SJCRH30 (cell line): Measurements from ENCODE around the gene BLVRA. TPM values are rescaled to one million over a fixed set of nuclear protein-coding genes. Genes with fewer than 3 reads are reported as not detected.
"Not testable (repeated sequence)": the region's sequence is repeated elsewhere in the genome, so short reads cannot be mapped to it uniquely, and the experiment has no call there.

ENCODE experiments used
- DNase-seq, 2 experiments: peaks; one replicate each; pipeline ENCODE4 v3.0.0-alpha.2; 2015 to 2020
- H3K27ac ChIP-seq: fragments of 250-450 bp; sonication (Bioruptor Pico); 2 replicates; pipeline ENCODE4 v1.5.1; 2020; ENCODE audit warnings: mild to moderate bottlenecking, moderate library complexity
- H3K27me3 ChIP-seq: fragments of 250-450 bp; sonication (Bioruptor Pico); 2 replicates; pipeline ENCODE4 v1.5.1; 2020; ENCODE audit warnings: mild to moderate bottlenecking, moderate library complexity
- H3K36me3 ChIP-seq: fragments of 250-450 bp; sonication (Bioruptor Pico); 2 replicates; pipeline ENCODE4 v1.5.1; 2020; ENCODE audit warnings: mild to moderate bottlenecking, moderate library complexity
- H3K4me1 ChIP-seq: fragments of 250-450 bp; sonication (Bioruptor Pico); 2 replicates; pipeline ENCODE4 v1.5.1; 2020; ENCODE audit warnings: mild to moderate bottlenecking, moderate library complexity
- H3K4me3 ChIP-seq: fragments of 250-450 bp; sonication (Bioruptor Pico); 2 replicates; pipeline ENCODE4 v1.5.1; 2020; ENCODE audit warnings: mild to moderate bottlenecking, moderate library complexity
- H3K9me3 ChIP-seq: fragments of 250-450 bp; sonication (Bioruptor Pico); replicated peaks from 2 replicates; pipeline ENCODE4 v1.5.1; 2020; ENCODE audit warnings: mild to moderate bottlenecking, moderate library complexity
- total RNA-seq: library from RNA; depleted of rRNA; stranded (reverse); fragments of >200 nt; shearing (Covaris generic); gene quantifications from 2 replicates; pipeline ENCODE4 v1.2.3, GENCODE V29; 2014

Gene BLVRA
- total RNA-seq, 1 experiment from 2014 or later: 42.8 TPM

- no peaks in the 10 kb centered on the region for H3K36me3 ChIP-seq
- no peak overlapping the region for H3K27ac ChIP-seq
- no peaks in the 10 kb centered on the region for H3K27me3 ChIP-seq
- no peak for DNase-seq
- peaks cover 3% of the 10 kb centered on the region; the same call in 1 of the 2 replicates for H3K9me3 ChIP-seq
- no peak overlapping the region for H3K4me3 ChIP-seq
- no peaks in the 10 kb centered on the region for H3K4me1 ChIP-seq
Observed at GRCh38 chr7:43771128-43771527, 12.6 kb downstream of the BLVRA start.

DNA sequence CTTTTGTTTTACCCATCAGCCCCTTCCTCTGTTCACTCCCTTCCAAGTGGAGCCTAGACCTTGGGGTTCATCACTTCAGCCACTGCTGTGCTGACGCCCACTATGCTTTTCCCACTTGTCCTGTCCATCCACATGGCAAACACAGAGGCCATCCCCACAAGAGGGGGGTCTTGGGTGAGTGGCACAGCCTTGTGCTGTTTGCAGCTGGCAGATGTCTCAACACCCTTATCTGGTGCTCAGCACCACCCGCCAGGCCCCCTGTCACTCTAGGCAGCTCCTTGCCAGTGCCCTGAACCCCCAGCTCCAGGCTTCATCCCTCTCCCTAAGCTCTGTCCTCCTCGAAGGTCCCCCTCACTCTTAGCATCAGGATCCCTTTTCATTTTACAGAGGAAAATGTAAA is 13.1 kb downstream of the BLVRA start:
- Histone ChIP-seq H3K9me3 (peaks cover 3% of the 10 kb centered on the region; the same call in 1 of the 2 replicates), H3K4me3 (no peak overlapping the region), H3K27me3 (no peaks in the 10 kb centered on the region), H3K27ac (no peak overlapping the region), H3K4me1 (no peaks in the 10 kb centered on the region), H3K36me3 (no peaks in the 10 kb centered on the region)
- DNase-seq: no peak

GRCh38 chr7:43773268-43773667 is 14.8 kb downstream of the BLVRA start:
- not testable (repeated sequence) for DNase-seq, H3K4me3 ChIP-seq, H3K27me3 ChIP-seq, H3K4me1 ChIP-seq, H3K9me3 ChIP-seq, H3K27ac ChIP-seq, H3K36me3 ChIP-seq

GRCh38 chr7:43775255-43775654 is 16.8 kb downstream of the BLVRA start:
- DNase-seq, H3K4me1 ChIP-seq, H3K27me3 ChIP-seq, H3K4me3 ChIP-seq, H3K9me3 ChIP-seq, H3K36me3 ChIP-seq, H3K27ac ChIP-seq: not testable (repeated sequence)

- H3K36me3 ChIP-seq, H3K27me3 ChIP-seq, H3K27ac ChIP-seq, H3K4me3 ChIP-seq, H3K4me1 ChIP-seq, DNase-seq, H3K9me3 ChIP-seq: not testable (repeated sequence)
Observed at GRCh38 chr7:43778293-43779044, 20.0 kb downstream of the BLVRA start.

DNA sequence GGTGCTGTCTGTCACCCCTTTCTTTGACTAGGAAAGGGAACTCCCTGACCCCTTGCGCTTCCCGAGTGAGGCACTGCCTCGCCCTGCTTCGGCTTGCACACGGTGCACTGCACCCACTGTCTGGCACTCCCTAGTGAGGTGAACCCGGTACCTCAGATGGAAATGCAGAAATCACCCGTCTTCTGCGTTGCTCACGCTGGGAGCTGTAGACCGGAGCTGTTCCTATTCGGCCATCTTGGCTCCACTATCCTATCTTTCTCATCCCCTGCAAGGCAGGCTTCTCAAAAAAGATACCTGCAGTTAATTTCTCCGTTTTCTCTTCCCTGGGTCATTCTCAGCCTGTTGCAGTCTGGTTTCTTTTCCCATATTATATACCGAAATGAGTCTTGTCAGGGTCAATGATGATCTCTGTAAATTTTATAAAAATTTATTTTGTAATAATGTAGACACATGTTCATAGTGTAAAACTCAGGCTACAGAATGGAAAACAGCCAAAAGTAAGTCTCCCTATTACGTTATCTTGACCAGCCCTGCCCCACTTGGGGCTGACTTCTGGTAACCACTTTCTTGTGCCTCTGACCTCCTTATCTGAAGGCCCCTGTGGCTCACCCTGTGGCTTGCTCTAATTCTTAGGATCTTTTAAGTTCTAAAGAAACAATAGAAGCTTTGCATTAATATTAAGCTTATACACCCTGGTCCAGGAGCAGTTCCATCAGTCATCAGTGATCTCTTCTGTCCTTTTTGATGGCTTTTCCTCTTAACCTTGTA is 20.7 kb downstream of the BLVRA start:
- Histone ChIP-seq H3K4me1 (no peaks in the 10 kb centered on the region), H3K27me3 (no peaks in the 10 kb centered on the region), H3K4me3 (no peak overlapping the region), H3K27ac (no peak overlapping the region), H3K9me3 (no peaks in the 10 kb centered on the region; the same call in 1 of the 2 replicates), H3K36me3 (no peaks in the 10 kb centered on the region)
- no peak for DNase-seq

DNA sequence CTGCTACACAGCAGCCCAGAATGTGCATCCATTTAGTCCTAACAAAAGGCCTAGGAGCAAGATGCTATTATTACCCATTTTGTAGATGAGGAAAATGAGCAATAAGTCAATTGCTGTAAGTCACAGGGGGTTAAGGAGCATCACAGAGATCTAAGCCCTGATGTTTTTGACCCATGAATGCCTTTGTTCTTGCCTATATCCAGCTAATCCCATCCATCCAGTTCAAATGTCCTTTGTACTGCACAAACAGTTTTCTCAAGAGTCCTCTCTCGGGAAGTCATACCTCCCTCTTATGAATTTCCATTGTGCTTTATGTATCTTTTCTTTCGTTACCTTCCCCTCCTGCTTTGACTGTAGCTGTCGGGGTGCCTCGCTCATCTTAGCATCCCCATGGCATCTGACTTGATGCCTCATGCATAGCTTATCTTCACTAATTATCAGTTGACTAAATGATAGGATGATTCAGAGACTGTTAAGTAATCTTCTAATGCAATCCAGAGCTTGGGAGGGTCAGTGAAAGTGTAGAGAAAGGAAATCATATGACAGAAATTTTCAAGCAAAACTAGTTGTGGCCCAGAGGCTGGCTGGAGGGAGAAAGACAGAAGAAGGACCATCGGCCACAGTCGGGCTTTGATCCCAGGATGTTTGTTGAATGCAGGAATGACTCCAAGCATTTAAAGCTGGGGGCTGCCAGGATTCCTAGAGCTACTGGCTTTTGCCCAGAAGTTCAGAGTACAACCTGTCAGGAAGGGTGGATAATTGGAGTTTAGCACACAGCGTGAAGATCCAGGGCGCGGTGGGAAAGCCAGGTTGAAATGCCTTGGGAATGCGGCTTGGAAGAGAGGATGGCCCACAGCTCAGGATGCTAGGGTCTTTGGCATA is 23.5 kb downstream of the BLVRA start:
- H3K27ac ChIP-seq: no peak overlapping the region

DNA sequence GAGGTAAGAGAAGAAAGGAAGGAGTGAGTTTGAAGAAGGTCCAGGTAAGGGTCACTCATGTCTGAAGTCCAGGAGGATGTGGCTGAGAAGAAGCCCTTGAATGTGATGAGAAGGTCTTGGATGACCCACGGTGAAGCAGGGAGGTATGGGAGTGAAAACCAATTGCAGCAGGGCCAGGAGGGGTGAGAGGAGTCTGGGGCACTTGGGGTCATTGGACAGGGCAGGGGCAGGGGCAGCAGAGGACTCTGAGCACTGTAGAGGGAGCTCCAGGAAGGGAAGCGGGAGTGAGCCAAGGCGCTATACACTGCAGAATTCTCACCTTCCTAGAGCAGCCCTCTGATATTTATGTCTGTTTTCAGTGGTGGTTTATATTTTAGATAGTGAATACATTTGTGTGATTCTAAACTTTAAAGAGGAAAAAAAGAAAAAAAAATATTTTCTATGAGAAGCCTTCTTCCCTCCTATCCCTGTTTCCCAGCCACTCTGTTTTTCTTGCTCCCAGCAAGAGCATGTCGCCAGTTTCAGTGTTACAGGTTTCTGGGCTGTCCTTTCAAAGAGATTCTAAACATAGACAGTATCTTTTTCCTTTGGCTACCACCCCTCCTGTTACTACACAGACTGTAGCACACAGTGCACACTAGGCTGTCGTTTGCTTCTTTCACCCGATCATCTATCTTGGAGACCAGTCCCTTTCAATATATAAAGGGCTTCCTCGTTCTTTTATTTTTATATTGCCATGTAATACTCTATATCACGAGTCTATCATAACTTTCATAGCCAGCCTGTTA is 24.5 kb downstream of the BLVRA start:
- Histone ChIP-seq H3K27me3 (no peaks in the 10 kb centered on the region), H3K36me3 (no peaks in the 10 kb centered on the region), H3K4me1 (no peaks in the 10 kb centered on the region), H3K27ac (no peak overlapping the region), H3K9me3 (no peaks in the 10 kb centered on the region; the same call in 1 of the 2 replicates), H3K4me3 (no peak overlapping the region)
- DNase-seq: no peak

More for the DNA sequence above, 23.5 kb downstream of the BLVRA start:
- no peaks in the 10 kb centered on the region; the same call in 1 of the 2 replicates for H3K9me3 ChIP-seq
- no peak overlapping the region for H3K4me3 ChIP-seq
- no peaks in the 10 kb centered on the region for H3K36me3 ChIP-seq
- no peaks in the 10 kb centered on the region for H3K4me1 ChIP-seq
- DNase-seq: no peak
- H3K27me3 ChIP-seq: no peaks in the 10 kb centered on the region

GRCh38 chr7:43784030-43784584 is 25.6 kb downstream of the BLVRA start:
- no peak for DNase-seq
- 0 out of 2 replicates have a peak, but pooled peaks cover 3% of the 10 kb centered on the region for H3K36me3 ChIP-seq
- H3K27me3 ChIP-seq: no peaks in the 10 kb centered on the region
- H3K27ac ChIP-seq: no peak overlapping the region
- H3K9me3 ChIP-seq: no peaks in the 10 kb centered on the region
- no peak overlapping the region for H3K4me3 ChIP-seq
- H3K4me1 ChIP-seq: no peaks in the 10 kb centered on the region

DNA sequence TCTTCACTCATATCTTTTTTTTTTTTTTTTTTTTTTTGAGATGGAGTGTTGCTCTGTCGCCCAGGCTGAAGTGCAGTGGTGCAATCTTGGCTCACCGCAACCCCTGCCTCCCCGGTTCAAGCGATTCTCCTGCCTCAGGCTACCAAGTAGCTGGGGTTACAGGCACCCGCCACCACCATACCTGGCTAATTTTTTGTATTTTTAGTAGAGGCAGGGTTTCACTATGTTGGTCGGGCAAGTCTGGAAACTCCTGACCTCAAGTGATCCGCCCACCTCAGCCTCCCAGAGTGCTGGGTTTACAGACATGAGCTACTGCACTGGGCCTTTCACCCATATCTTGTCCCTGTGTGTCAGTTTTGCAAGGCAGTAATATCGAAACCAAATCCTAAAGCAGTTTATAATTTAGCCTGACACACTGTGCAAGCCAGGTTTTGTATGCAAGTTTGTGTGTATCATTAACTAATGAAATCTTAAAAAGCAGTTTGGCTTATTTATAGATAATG is 26.2 kb downstream of the BLVRA start:
- not testable (repeated sequence) for H3K27me3 ChIP-seq

GRCh38 chr7:43785420-43785819 is 26.9 kb downstream of the BLVRA start:
- H3K4me1 ChIP-seq: no peaks in the 10 kb centered on the region
- no peak overlapping the region for H3K27ac ChIP-seq
- DNase-seq: no peak
- 0 out of 2 replicates have a peak, but pooled peaks cover 5% of the 10 kb centered on the region for H3K36me3 ChIP-seq
- H3K4me3 ChIP-seq: no peak overlapping the region
- no peaks in the 10 kb centered on the region for H3K27me3 ChIP-seq
- no peaks in the 10 kb centered on the region for H3K9me3 ChIP-seq

More for the DNA sequence above, 26.2 kb downstream of the BLVRA start:
- H3K4me1 ChIP-seq, H3K4me3 ChIP-seq, H3K9me3 ChIP-seq, H3K36me3 ChIP-seq, H3K27ac ChIP-seq, DNase-seq: not testable (repeated sequence)

GRCh38 chr7:43787771-43788170 is 29.3 kb downstream of the BLVRA start:
- Histone ChIP-seq H3K4me3 (no peak overlapping the region), H3K27me3 (no peaks in the 10 kb centered on the region), H3K4me1 (no peaks in the 10 kb centered on the region), H3K9me3 (no peaks in the 10 kb centered on the region), H3K36me3 (peaks cover 9% of the 10 kb centered on the region; the same call in 1 of the 2 replicates), H3K27ac (no peak overlapping the region)
- no peak for DNase-seq

- no peaks in the 10 kb centered on the region for H3K4me1 ChIP-seq
- no peaks in the 10 kb centered on the region for H3K27me3 ChIP-seq
- no peak overlapping the region for H3K4me3 ChIP-seq
- no peak overlapping the region for H3K27ac ChIP-seq
- H3K36me3 ChIP-seq: peaks cover 13% of the 10 kb centered on the region; the same call in 1 of the 2 replicates
- no peak for DNase-seq
- H3K9me3 ChIP-seq: no peaks in the 10 kb centered on the region
Observed at GRCh38 chr7:43790006-43790405, 31.5 kb downstream of the BLVRA start.
